ENCODE results near the gene CSNK1E.

Gene CSNK1E

GRCh38 chr22:38304526-38304925 lies 12.7 kb downstream of the CSNK1E start:
- DNase-seq = no peak

- no peak for DNase-seq
Measured at GRCh38 chr22:38303974-38304373, 13.3 kb downstream of the CSNK1E start.

GRCh38 chr22:38302906-38303305 lies 14.3 kb downstream of the CSNK1E start:
- DNase-seq = no peak

- no peak for DNase-seq
Measured at GRCh38 chr22:38300946-38301345, 16.3 kb downstream of the CSNK1E start.

GRCh38 chr22:38300197-38300945 lies 16.9 kb downstream of the CSNK1E start:
- peak; percentile 11 for DNase-seq

GRCh38 chr22:38299770-38300102 lies 17.5 kb downstream of the CSNK1E start:
- DNase-seq = no peak

GRCh38 chr22:38298312-38299005 lies 18.8 kb downstream of the CSNK1E start:
- DNase-seq = no peak

GRCh38 chr22:38296372-38296771 lies 20.9 kb downstream of the CSNK1E start:
- no peak for DNase-seq

- no peak for DNase-seq
Measured at GRCh38 chr22:38295863-38296262, 21.4 kb downstream of the CSNK1E start.

GRCh38 chr22:38295339-38295738 lies 21.9 kb downstream of the CSNK1E start:
- DNase-seq = no peak

GRCh38 chr22:38294193-38294592 lies 23.0 kb downstream of the CSNK1E start:
- DNase-seq = no peak

- DNase-seq = no peak
Measured at GRCh38 chr22:38292694-38293093, 24.5 kb downstream of the CSNK1E start.

GRCh38 chr22:38291201-38291777 lies 25.9 kb downstream of the CSNK1E start:
- no peak for DNase-seq

- no peak for DNase-seq
Measured at GRCh38 chr22:38290347-38290746, 26.9 kb downstream of the CSNK1E start.

GRCh38 chr22:38289583-38290082 lies 27.6 kb downstream of the CSNK1E start:
- DNase-seq = no peak

GRCh38 chr22:38286915-38287669 lies 30.1 kb downstream of the CSNK1E start:
- DNase-seq = no peak

- no peak for DNase-seq
Measured at GRCh38 chr22:38285018-38285417, 32.2 kb downstream of the CSNK1E start.

GRCh38 chr22:38284042-38284402 lies 33.2 kb downstream of the CSNK1E start:
- peak; percentile 80 for DNase-seq

GRCh38 chr22:38282397-38282796 lies 34.8 kb downstream of the CSNK1E start:
- DNase-seq = no peak

- no peak for DNase-seq
Measured at GRCh38 chr22:38276166-38276565, 41.1 kb downstream of the CSNK1E start.

- DNase-seq = no peak
Measured at GRCh38 chr22:38273135-38273826, 44.0 kb downstream of the CSNK1E start.

GRCh38 chr22:38272373-38273134 lies 44.7 kb downstream of the CSNK1E start, which contains the start of gene TMEM184B:
TSS of gene TMEM184B (minus strand) at chr22:38273010. CDS start at chr22:38247961, 25,049 bp downstream.
- peak; percentile 88 for DNase-seq

Data from femur (tissue), 1 donor.